DND-41 (cell line): ENCODE data around the gene CXCR3.

ENCODE experiments used
- ATAC-seq: fragments of 200-7000 bp; cut with Tn5 transposase; 3 replicates; pipeline ENCODE4 v1.9.1; 2021; ENCODE audit warnings: low read depth; ENCODE audit not compliant: insufficient read depth
- DNase-seq: peaks from one replicate; pipeline ENCODE4 v3.0.0-alpha.2; 2020
- H2AFZ ChIP-seq: 2 replicates; pipeline ENCODE4 v1.6.0; 2012; ENCODE audit warnings: low read depth, low read length
- H3K27ac ChIP-seq: 2 replicates; pipeline ENCODE4 v1.5.1; 2012; ENCODE audit warnings: low read length, inconsistent platforms
- H3K27me3 ChIP-seq: fragments of 200-600 bp; sonication (generic); 2 replicates; pipeline ENCODE4 v1.6.0; 2012; ENCODE audit warnings: low read length, mild to moderate bottlenecking, inconsistent platforms; ENCODE audit not compliant: insufficient read depth, poor library complexity
- H3K36me3 ChIP-seq: 2 replicates; pipeline ENCODE4 v1.5.1; 2012; ENCODE audit warnings: low read length, inconsistent platforms; ENCODE audit not compliant: insufficient read depth
- H3K4me1 ChIP-seq: 2 replicates; pipeline ENCODE4 v1.5.1; 2012; ENCODE audit warnings: mild to moderate bottlenecking, low read length; ENCODE audit not compliant: insufficient read depth
- H3K4me2 ChIP-seq: 2 replicates; pipeline ENCODE4 v1.6.0; 2012; ENCODE audit warnings: mild to moderate bottlenecking, moderate library complexity, low read length, inconsistent platforms; ENCODE audit not compliant: insufficient read depth
- H3K4me3 ChIP-seq, 2 experiments: fragments of 200-600 bp in 1 of 2; shearing (Covaris generic) in 1 of 2; 2 replicates each; pipeline ENCODE4 v1.5.1; 2012 to 2016; ENCODE audit warnings: inconsistent platforms in 2 of 2, low read length in 2 of 2, mild to moderate bottlenecking in 2 of 2, low read depth in 1 of 2, moderate library complexity in 1 of 2
- H3K79me2 ChIP-seq: 2 replicates; pipeline ENCODE4 v1.6.0; 2012; ENCODE audit warnings: low read length, inconsistent platforms; ENCODE audit not compliant: insufficient read depth
- H3K9ac ChIP-seq: 2 replicates; pipeline ENCODE4 v1.6.0; 2012; ENCODE audit warnings: low read depth, mild to moderate bottlenecking, inconsistent platforms, low read length, moderate library complexity
- H3K9me3 ChIP-seq: 2 replicates; pipeline ENCODE4 v1.5.1; 2012; ENCODE audit warnings: low read length, moderate library complexity, mild to moderate bottlenecking, inconsistent platforms; ENCODE audit not compliant: insufficient read depth, severe bottlenecking
- H4K20me1 ChIP-seq: 2 replicates; pipeline ENCODE4 v1.6.0; 2012; ENCODE audit warnings: low read length; ENCODE audit not compliant: insufficient read depth
- CTCF ChIP-seq: IDR thresholded peaks from 2 replicates; pipeline ENCODE4 v1.5.1; 2012; ENCODE audit warnings: borderline replicate concordance, low read length, moderate library complexity, mild to moderate bottlenecking; ENCODE audit not compliant: poor library complexity, severe bottlenecking; ENCODE audit errors: extremely low read depth
- EZH2 ChIP-seq: IDR thresholded peaks from 3 replicates; pipeline ENCODE4 v1.6.1; 2012; ENCODE audit warnings: borderline replicate concordance, low read depth, mild to moderate bottlenecking, moderate library complexity, low read length, inconsistent platforms; ENCODE audit not compliant: severe bottlenecking

CXCR3 gene

DNA sequence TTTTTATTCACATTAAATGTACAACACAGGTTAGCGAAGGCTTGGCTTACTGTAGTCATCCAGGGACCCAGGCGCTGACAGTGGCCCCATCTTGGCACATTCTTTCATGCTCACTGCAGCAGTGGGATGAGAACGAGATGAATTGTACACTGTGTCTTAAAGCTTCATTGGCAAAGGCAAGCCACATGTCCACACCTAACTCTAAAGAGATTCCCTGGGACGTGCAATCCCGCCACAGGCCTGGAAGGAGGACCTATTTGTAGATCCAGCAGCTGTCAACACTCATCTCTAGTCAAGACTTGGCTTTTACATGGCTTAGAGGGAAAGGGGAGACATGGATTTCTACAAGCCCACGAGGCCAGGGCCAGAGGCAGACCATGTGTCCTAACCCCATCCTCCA, 16.1 kb upstream of the CXCR3 start:
- no peaks in the 10 kb centered on the region for H3K9me3 ChIP-seq
- H3K36me3 ChIP-seq = no peaks in the 10 kb centered on the region
- H3K4me2 ChIP-seq = no peak overlapping the region
- ATAC-seq (no peak), DNase-seq (no peak)
- no peaks in the 10 kb centered on the region for H4K20me1 ChIP-seq
- no peak overlapping the region for H3K27ac ChIP-seq
- H2AFZ ChIP-seq = no peak overlapping the region
- no peak overlapping the region for H3K4me3 ChIP-seq
- no peak overlapping the region for H3K9ac ChIP-seq
- no peaks in the 10 kb centered on the region for H3K4me1 ChIP-seq
- H3K27me3 ChIP-seq = no peaks in the 10 kb centered on the region
- no peak for TF ChIP-seq CTCF
- no peaks in the 10 kb centered on the region for H3K79me2 ChIP-seq

GRCh38 chrX:71632923-71633657, 14.8 kb upstream of the CXCR3 start:
- H3K79me2 ChIP-seq = no peaks in the 10 kb centered on the region
- no peak overlapping the region for H3K4me3 ChIP-seq
- TF ChIP-seq EZH2 (no peak), CTCF (no peak)
- no peak overlapping the region for H2AFZ ChIP-seq
- DNase-seq (no peak), ATAC-seq (no peak)
- H3K27me3 ChIP-seq = no peaks in the 10 kb centered on the region
- H3K9me3 ChIP-seq = no peaks in the 10 kb centered on the region
- no peak overlapping the region for H3K27ac ChIP-seq
- no peaks in the 10 kb centered on the region for H3K4me1 ChIP-seq
- no peak overlapping the region for H3K4me2 ChIP-seq
- no peaks in the 10 kb centered on the region for H3K36me3 ChIP-seq
- no peak overlapping the region for H3K9ac ChIP-seq
- no peaks in the 10 kb centered on the region for H4K20me1 ChIP-seq

DNA sequence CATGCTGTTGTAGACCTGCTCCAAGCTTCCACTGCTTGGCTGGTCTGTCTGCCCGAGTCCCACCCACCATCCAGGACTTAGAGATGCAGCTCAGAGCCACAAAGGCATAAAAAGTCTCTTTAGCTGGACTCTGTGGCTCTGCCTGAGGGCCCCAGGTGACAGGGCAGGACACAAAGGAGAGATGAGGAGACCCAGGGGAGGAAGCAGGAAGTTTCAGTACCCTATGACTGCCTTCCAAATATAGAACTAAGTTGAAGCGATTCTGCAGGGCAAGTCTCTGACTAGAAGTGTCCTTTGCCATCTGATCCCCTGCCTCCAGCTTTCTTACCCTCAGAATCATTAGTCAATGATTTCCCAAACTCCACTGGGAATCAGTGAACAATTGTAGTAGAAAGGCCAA, 11.2 kb upstream of the CXCR3 start:
- TF ChIP-seq CTCF (no peak), EZH2 (no peak)
- Histone ChIP-seq H3K4me2 (no peak overlapping the region), H3K9ac (no peak overlapping the region), H3K4me3 (no peak overlapping the region), H4K20me1 (no peaks in the 10 kb centered on the region), H3K4me1 (no peaks in the 10 kb centered on the region), H3K9me3 (no peaks in the 10 kb centered on the region), H3K36me3 (no peaks in the 10 kb centered on the region), H2AFZ (no peak overlapping the region), H3K27me3 (no peaks in the 10 kb centered on the region), H3K27ac (no peak overlapping the region), H3K79me2 (no peaks in the 10 kb centered on the region)
- DNase-seq (no peak), ATAC-seq (no peak)
